Adipocyte (in vitro differentiated cells): Measurements from ENCODE around the gene CAMTA1.

Experiments
- DNase-seq: peaks from one replicate; pipeline ENCODE4 v3.0.0-alpha.2; 2015; ENCODE audit warnings: low read depth
- H3K27me3 ChIP-seq: replicated peaks from 2 replicates; pipeline ENCODE4 v1.7.0; 2013; ENCODE audit warnings: mild to moderate bottlenecking, low read length, moderate library complexity; ENCODE audit not compliant: control insufficient read depth, insufficient read depth
- H3K36me3 ChIP-seq: 2 replicates; pipeline ENCODE4 v1.7.0; 2013; ENCODE audit warnings: low read length, mild to moderate bottlenecking, moderate library complexity; ENCODE audit not compliant: control insufficient read depth, insufficient read depth, severe bottlenecking
- H3K4me1 ChIP-seq: 2 replicates; pipeline ENCODE4 v1.7.0; 2013; ENCODE audit warnings: mild to moderate bottlenecking, low read length, moderate library complexity; ENCODE audit not compliant: control insufficient read depth, insufficient read depth
- H3K4me3 ChIP-seq: 2 replicates; pipeline ENCODE4 v1.7.0; 2013; ENCODE audit warnings: mild to moderate bottlenecking, low read length, moderate library complexity
- H3K9ac ChIP-seq: 2 replicates; pipeline ENCODE4 v1.7.0; 2013; ENCODE audit warnings: mild to moderate bottlenecking, low read length, moderate library complexity
- H3K9me3 ChIP-seq: 2 replicates; pipeline ENCODE4 v1.7.0; 2013; ENCODE audit warnings: mild to moderate bottlenecking, low read length, moderate library complexity; ENCODE audit not compliant: control insufficient read depth

The CAMTA1 gene

GRCh38 chr1:7648761-7649384 is 863.6 kb downstream of the CAMTA1 start:
- Histone ChIP-seq H3K9ac (no peak overlapping the region), H3K9me3 (peaks cover 4% of the 10 kb centered on the region), H3K27me3 (peaks cover 59% of the 10 kb centered on the region), H3K4me3 (no peak overlapping the region), H3K36me3 (no peaks in the 10 kb centered on the region), H3K4me1 (no peaks in the 10 kb centered on the region)
- DNase-seq: no peak

- H3K36me3 ChIP-seq: no peaks in the 10 kb centered on the region
- H3K9me3 ChIP-seq: no peaks in the 10 kb centered on the region
- H3K9ac ChIP-seq: no peak overlapping the region
- DNase-seq: no peak
- H3K4me3 ChIP-seq: no peak overlapping the region
- peaks cover 2% of the 10 kb centered on the region for H3K4me1 ChIP-seq
- peaks cover 56% of the 10 kb centered on the region for H3K27me3 ChIP-seq
Measured at GRCh38 chr1:7650801-7651200, 865.5 kb downstream of the CAMTA1 start.

- H3K9me3 ChIP-seq: no peaks in the 10 kb centered on the region
- peaks cover 2% of the 10 kb centered on the region for H3K4me1 ChIP-seq
- H3K4me3 ChIP-seq: no peak overlapping the region
- no peak for DNase-seq
- H3K9ac ChIP-seq: no peak overlapping the region
- H3K27me3 ChIP-seq: peaks cover 60% of the 10 kb centered on the region
- no peaks in the 10 kb centered on the region for H3K36me3 ChIP-seq
Measured at GRCh38 chr1:7651203-7651602, 865.9 kb downstream of the CAMTA1 start.

- no peak overlapping the region for H3K9ac ChIP-seq
- H3K4me1 ChIP-seq: peaks cover 2% of the 10 kb centered on the region
- H3K4me3 ChIP-seq: no peak overlapping the region
Measured at GRCh38 chr1:7652061-7652460, 866.8 kb downstream of the CAMTA1 start.

GRCh38 chr1:7652515-7653098 is 867.4 kb downstream of the CAMTA1 start:
- H3K4me3 ChIP-seq: no peak overlapping the region

More at GRCh38 chr1:7652061-7652460, 866.8 kb downstream of the CAMTA1 start:
- Histone ChIP-seq H3K9me3 (no peaks in the 10 kb centered on the region), H3K27me3 (peaks cover 67% of the 10 kb centered on the region), H3K36me3 (no peaks in the 10 kb centered on the region)
- no peak for DNase-seq

DNA sequence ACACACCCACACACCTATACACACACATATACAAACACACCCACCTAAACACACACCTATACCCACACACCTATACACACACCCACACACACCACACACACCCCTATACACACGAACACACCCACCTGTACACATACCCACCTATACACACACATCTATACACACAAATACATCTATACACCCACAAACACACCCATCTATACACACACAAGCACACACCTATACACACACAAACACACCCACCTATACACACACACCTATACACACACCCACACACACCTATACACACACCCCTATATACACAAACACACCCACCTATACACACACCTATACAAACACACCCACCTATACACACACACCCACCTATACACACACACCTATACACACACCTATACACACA is 869.5 kb downstream of the CAMTA1 start:
- peaks cover 2% of the 10 kb centered on the region for H3K4me1 ChIP-seq
- H3K36me3 ChIP-seq: no peaks in the 10 kb centered on the region
- H3K4me3 ChIP-seq: no peak overlapping the region
- H3K9ac ChIP-seq: no peak overlapping the region
- no peaks in the 10 kb centered on the region for H3K9me3 ChIP-seq
- H3K27me3 ChIP-seq: peaks cover 59% of the 10 kb centered on the region
- DNase-seq: no peak

More at GRCh38 chr1:7652515-7653098, 867.4 kb downstream of the CAMTA1 start:
- no peaks in the 10 kb centered on the region for H3K36me3 ChIP-seq
- H3K9me3 ChIP-seq: no peaks in the 10 kb centered on the region
- no peak overlapping the region for H3K9ac ChIP-seq
- peaks cover 70% of the 10 kb centered on the region for H3K27me3 ChIP-seq
- peaks cover 2% of the 10 kb centered on the region for H3K4me1 ChIP-seq
- no peak for DNase-seq

- H3K4me3 ChIP-seq: no peak overlapping the region
- H3K36me3 ChIP-seq: no peaks in the 10 kb centered on the region
- H3K9me3 ChIP-seq: no peaks in the 10 kb centered on the region
- peaks cover 2% of the 10 kb centered on the region for H3K4me1 ChIP-seq
- no peak overlapping the region for H3K9ac ChIP-seq
- no peak for DNase-seq
- peaks cover 53% of the 10 kb centered on the region for H3K27me3 ChIP-seq
Measured at GRCh38 chr1:7655354-7655753, 870.1 kb downstream of the CAMTA1 start.

DNA sequence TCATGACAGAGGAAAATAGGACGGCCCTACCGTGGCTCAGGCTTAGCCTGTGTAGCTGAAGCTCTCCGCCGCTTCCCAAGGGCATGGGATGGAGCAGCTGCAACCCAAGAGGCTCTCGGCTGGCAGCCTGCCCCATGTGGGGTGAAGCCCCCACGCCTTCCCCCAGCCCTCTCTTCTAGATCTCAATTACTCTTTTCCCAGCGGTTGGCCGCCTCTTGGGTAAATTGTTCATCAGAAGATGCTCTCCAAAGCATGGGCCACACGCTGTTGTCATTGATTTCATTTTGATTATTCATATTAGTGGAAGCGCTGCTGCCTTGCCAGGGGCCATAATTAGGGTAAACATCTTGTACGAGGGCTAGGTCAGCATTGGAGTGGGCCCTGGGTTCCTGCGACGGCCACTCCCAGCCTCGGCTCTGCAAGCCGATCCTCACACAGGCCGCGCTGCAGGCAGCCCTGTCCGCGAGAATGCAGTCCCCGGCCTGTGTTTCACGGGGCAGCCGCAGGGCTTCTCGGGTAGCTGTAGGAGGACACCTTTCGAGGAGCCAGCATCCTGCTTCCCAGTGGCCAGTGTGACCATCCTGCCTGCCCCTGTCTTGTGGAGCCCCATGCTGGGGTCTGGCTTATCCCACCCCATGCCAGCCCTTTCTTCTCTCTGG is 871.4 kb downstream of the CAMTA1 start:
- Histone ChIP-seq H3K4me3 (no peak overlapping the region), H3K9me3 (no peaks in the 10 kb centered on the region), H3K36me3 (no peaks in the 10 kb centered on the region), H3K27me3 (peaks cover 50% of the 10 kb centered on the region), H3K4me1 (peaks cover 2% of the 10 kb centered on the region), H3K9ac (no peak overlapping the region)
- no peak for DNase-seq

- no peak overlapping the region for H3K4me3 ChIP-seq
- no peaks in the 10 kb centered on the region for H3K9me3 ChIP-seq
- H3K36me3 ChIP-seq: no peaks in the 10 kb centered on the region
- peaks cover 2% of the 10 kb centered on the region for H3K4me1 ChIP-seq
- H3K9ac ChIP-seq: no peak overlapping the region
- DNase-seq: no peak
- peaks cover 51% of the 10 kb centered on the region for H3K27me3 ChIP-seq
Measured at GRCh38 chr1:7657287-7658016, 872.2 kb downstream of the CAMTA1 start.

DNA sequence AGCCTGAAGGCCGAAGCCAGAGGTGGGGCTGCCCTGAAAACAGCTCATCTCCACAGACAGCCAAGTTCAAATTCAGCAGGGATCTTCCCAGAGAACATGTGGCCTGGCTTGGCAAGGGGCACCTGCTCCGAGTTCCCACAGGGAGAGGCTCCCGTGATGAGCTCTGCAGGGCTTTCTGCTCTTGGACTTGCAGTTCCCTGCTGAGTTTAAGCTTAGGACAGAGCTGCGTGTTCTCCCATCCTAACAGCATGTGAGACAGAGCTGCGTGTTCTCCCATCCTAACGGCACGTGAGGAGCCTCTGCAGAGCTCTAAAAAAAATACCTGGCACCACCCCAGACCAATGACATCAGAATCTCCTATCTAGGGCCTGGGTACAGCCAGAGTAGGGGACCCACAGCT is 872.8 kb downstream of the CAMTA1 start:
- H3K4me3 ChIP-seq: no peak overlapping the region
- no peaks in the 10 kb centered on the region for H3K36me3 ChIP-seq
- peaks cover 2% of the 10 kb centered on the region for H3K4me1 ChIP-seq
- H3K27me3 ChIP-seq: peaks cover 51% of the 10 kb centered on the region
- DNase-seq: no peak
- no peak overlapping the region for H3K9ac ChIP-seq
- no peaks in the 10 kb centered on the region for H3K9me3 ChIP-seq

GRCh38 chr1:7659514-7659913 is 874.3 kb downstream of the CAMTA1 start:
- H3K4me3 ChIP-seq: no peak overlapping the region
- peaks cover 2% of the 10 kb centered on the region for H3K4me1 ChIP-seq
- H3K36me3 ChIP-seq: no peaks in the 10 kb centered on the region
- DNase-seq: no peak
- H3K27me3 ChIP-seq: peaks cover 46% of the 10 kb centered on the region
- H3K9me3 ChIP-seq: no peaks in the 10 kb centered on the region
- H3K9ac ChIP-seq: no peak overlapping the region
